H1 (cell line): ENCODE results near the gene BAD. TPM values are rescaled to one million over a fixed set of nuclear protein-coding genes. Genes with fewer than 3 reads are reported as not detected.

Source experiments
- CTCF ChIA-PET: fragments of 300-600 bp; sonication (Branson Sonifier 250); formaldehyde crosslinking; loops from one replicate; lab custom pipeline; 2021; ENCODE audit not compliant: partially characterized antibody; lab: Charles Lee
- POLR2A ChIA-PET: fragments of 300-600 bp; sonication (Branson Sonifier 250); formaldehyde crosslinking; loops from one replicate; lab custom pipeline; 2021; ENCODE audit warnings: inconsistent platforms; ENCODE audit not compliant: partially characterized antibody; lab: Charles Lee
- DNase-seq, 2 experiments: peaks; one replicate each; pipeline versions ENCODE4 v3.0.0 to v3.0.0-alpha.2; 2010 to 2022; ENCODE audit warnings: low spot score in 2 of 2, low read depth in 1 of 2, mixed read lengths in 1 of 2
- FAIRE-seq: peaks from 2 replicates; lab custom pipeline; 2011; peaks lifted over from hg19 to GRCh38; lab: Jason Lieb, UNC
- H2AFZ ChIP-seq: 2 replicates; pipeline ENCODE4 v1.8.1; 2012; ENCODE audit warnings: low read length, inconsistent platforms
- H2AK5ac ChIP-seq: 2 replicates; pipeline ENCODE4 v1.6.1; 2013; ENCODE audit warnings: low read depth, low read length
- H2BK120ac ChIP-seq: replicated peaks from 2 replicates; pipeline ENCODE3; 2013; ENCODE audit warnings: low read depth, low read length, inconsistent platforms
- H2BK12ac ChIP-seq: 2 replicates; pipeline ENCODE4 v1.6.1; 2013; ENCODE audit warnings: low read depth, low read length
- H2BK15ac ChIP-seq: 2 replicates; pipeline ENCODE4 v1.6.1; 2013; ENCODE audit warnings: low read length
- H2BK20ac ChIP-seq: 2 replicates; pipeline ENCODE4 v1.6.1; 2013; ENCODE audit warnings: low read length
- H2BK5ac ChIP-seq: 2 replicates; pipeline ENCODE4 v1.6.1; 2013; ENCODE audit warnings: low read depth, low read length
- H3K14ac ChIP-seq: 2 replicates; pipeline ENCODE4 v1.6.1; 2013; ENCODE audit warnings: inconsistent platforms; ENCODE audit not compliant: insufficient read length
- H3K18ac ChIP-seq: 2 replicates; pipeline ENCODE4 v1.6.1; 2013; ENCODE audit warnings: low read length; ENCODE audit errors: extremely low read depth
- H3K23ac ChIP-seq: 2 replicates; pipeline ENCODE4 v1.6.1; 2013; ENCODE audit warnings: inconsistent platforms; ENCODE audit not compliant: insufficient read length
- H3K23me2 ChIP-seq: 2 replicates; pipeline ENCODE4 v1.6.1; 2013; ENCODE audit warnings: low read depth, low read length
- H3K27ac ChIP-seq: 2 replicates; pipeline ENCODE4 v1.6.1; 2011; ENCODE audit warnings: low read depth, low read length, inconsistent platforms
- H3K27me3 ChIP-seq, 4 experiments: replicated peaks in 1 of 4; 1 replicate in 1 of 4; 2 replicates in 3 of 4; pipeline versions ENCODE4 v1.6.1 to v1.8.1; 2011 to 2013; ENCODE audit warnings: low read length in 3 of 4, mild to moderate bottlenecking in 3 of 4, inconsistent platforms in 2 of 4, mixed read lengths in 2 of 4, moderate library complexity in 1 of 4; ENCODE audit not compliant: control insufficient read depth in 3 of 4, insufficient read depth in 3 of 4; ENCODE audit errors: extremely low read depth in 1 of 4
- H3K36me3 ChIP-seq, 4 experiments: 2 replicates each; pipeline versions ENCODE4 v1.6.1 to v1.8.1; 2011 to 2013; ENCODE audit warnings: mild to moderate bottlenecking in 4 of 4, low read length in 3 of 4, moderate library complexity in 2 of 4, control low read depth in 1 of 4, inconsistent platforms in 1 of 4; ENCODE audit not compliant: insufficient read depth in 4 of 4, control insufficient read depth in 2 of 4
- H3K4ac ChIP-seq: replicated peaks from 2 replicates; pipeline ENCODE3; 2013; ENCODE audit warnings: low read length, low read depth, mixed read lengths, inconsistent platforms; ENCODE audit not compliant: insufficient read length
- H3K4me1 ChIP-seq, 4 experiments: replicated peaks in 1 of 4; 1 replicate in 1 of 4; 2 replicates in 3 of 4; pipeline versions ENCODE4 v1.6.1 to v1.8.1; 2011 to 2013; ENCODE audit warnings: low read length in 3 of 4, inconsistent platforms in 2 of 4, mixed read lengths in 1 of 4; ENCODE audit not compliant: insufficient read depth in 4 of 4, control insufficient read depth in 3 of 4
- H3K4me2 ChIP-seq, 2 experiments: 2 replicates each; pipeline versions ENCODE4 v1.6.1 to v1.8.1; 2011 to 2013; ENCODE audit warnings: low read depth in 2 of 2, low read length in 2 of 2, control low read depth in 1 of 2, inconsistent platforms in 1 of 2, mild to moderate bottlenecking in 1 of 2; ENCODE audit not compliant: insufficient read depth in 1 of 2
- H3K4me3 ChIP-seq, 4 experiments: fragments of 200-600, 300-600 bp in 1 of 4; sonication (generic), shearing (Covaris generic), sonication (Bioruptor Twin) in 1 of 4; 2 replicates each; pipeline versions ENCODE4 v1.5.1 to v1.8.1; 2011 to 2016; ENCODE audit warnings: low read length in 4 of 4, low read depth in 3 of 4, control low read depth in 2 of 4, inconsistent platforms in 2 of 4, mild to moderate bottlenecking in 2 of 4, mixed read lengths in 1 of 4, moderate library complexity in 1 of 4; ENCODE audit not compliant: insufficient read depth in 2 of 4; ENCODE audit errors: extremely low read depth in 1 of 4
- H3K56ac ChIP-seq: replicated peaks from 2 replicates; pipeline ENCODE3; 2013; ENCODE audit warnings: low read depth, mild to moderate bottlenecking, mixed read lengths, low read length, inconsistent platforms; ENCODE audit not compliant: insufficient read length
- H3K79me1 ChIP-seq: 2 replicates; pipeline ENCODE4 v1.6.1; 2013; ENCODE audit warnings: low read depth, low read length, control low read depth
- H3K79me2 ChIP-seq, 2 experiments: 2 replicates each; pipeline versions ENCODE4 v1.6.1 to v1.8.1; 2012 to 2013; ENCODE audit warnings: low read length in 2 of 2, mild to moderate bottlenecking in 2 of 2, inconsistent platforms in 1 of 2; ENCODE audit not compliant: insufficient read depth in 2 of 2, control insufficient read depth in 1 of 2
- H3K9ac ChIP-seq, 4 experiments: replicated peaks in 1 of 4; 1 replicate in 1 of 4; 2 replicates in 3 of 4; pipeline versions ENCODE4 v1.6.1 to v1.8.1; 2011 to 2013; ENCODE audit warnings: low read depth in 3 of 4, low read length in 3 of 4, control low read depth in 2 of 4, mild to moderate bottlenecking in 2 of 4, moderate library complexity in 2 of 4, inconsistent platforms in 1 of 4; ENCODE audit errors: extremely low read depth in 1 of 4
- H3K9me3 ChIP-seq, 2 experiments: 2 replicates each; pipeline versions ENCODE4 v1.6.1 to v1.8.1; 2012 to 2013; ENCODE audit warnings: mild to moderate bottlenecking in 2 of 2, moderate library complexity in 2 of 2, control low read depth in 1 of 2, inconsistent platforms in 1 of 2, low read depth in 1 of 2, low read length in 1 of 2, mixed read lengths in 1 of 2; ENCODE audit not compliant: insufficient read depth in 2 of 2
- H4K20me1 ChIP-seq, 2 experiments: replicated peaks in 1 of 2; 2 replicates each; pipeline versions ENCODE3 to v1.8.1; 2011 to 2013; ENCODE audit warnings: inconsistent platforms in 2 of 2, low read length in 2 of 2, mild to moderate bottlenecking in 1 of 2; ENCODE audit not compliant: insufficient read depth in 2 of 2, control insufficient read depth in 1 of 2
- H4K5ac ChIP-seq: 2 replicates; pipeline ENCODE4 v1.6.1; 2013; ENCODE audit warnings: low read length, low read depth, mixed read lengths, inconsistent platforms; ENCODE audit not compliant: insufficient read length
- H4K8ac ChIP-seq: 2 replicates; pipeline ENCODE4 v1.8.0; 2013; ENCODE audit warnings: mild to moderate bottlenecking, moderate library complexity, low read length, inconsistent platforms; ENCODE audit not compliant: insufficient read depth; ENCODE audit errors: extremely low read depth
- H4K91ac ChIP-seq: replicated peaks from 2 replicates; pipeline ENCODE3; 2013; ENCODE audit warnings: low read length, mixed read lengths, inconsistent platforms; ENCODE audit not compliant: insufficient read length
- CBX5 ChIP-seq: fragments of 300-800, 300-1000 bp; sonication (generic); IDR thresholded peaks from 2 replicates; pipeline ENCODE4 v1.7.1; 2016; ENCODE audit warnings: antibody characterized with exemption, low read length, low read depth
- CBX8 ChIP-seq: fragments of 300-800, 300-1000 bp; sonication (generic); IDR thresholded peaks from 2 replicates; pipeline ENCODE4 v1.7.1; 2016; ENCODE audit warnings: low read depth, low read length, borderline replicate concordance
- EZH2 ChIP-seq: fragments of 200-600 bp; sonication (generic); IDR thresholded peaks from 2 replicates; pipeline ENCODE4 v1.7.1; 2012; ENCODE audit warnings: low read depth, mild to moderate bottlenecking, moderate library complexity, low read length, inconsistent platforms; ENCODE audit not compliant: severe bottlenecking
- GABPA ChIP-seq: IDR thresholded peaks from 2 replicates; pipeline ENCODE4 v1.6.1; 2011; ENCODE audit warnings: mild to moderate bottlenecking, low read length, moderate library complexity, borderline replicate concordance; ENCODE audit not compliant: insufficient read depth
- GTF2F1 ChIP-seq: IDR thresholded peaks from 2 replicates; pipeline ENCODE4 v1.6.1; 2012; ENCODE audit warnings: low read depth, low read length, improper control_type of control experiment, borderline replicate concordance
- KDM4A ChIP-seq: IDR thresholded peaks from one replicate; pipeline ENCODE4 v1.7.1; 2012; ENCODE audit warnings: low read depth, mild to moderate bottlenecking, moderate library complexity, low read length, inconsistent platforms; ENCODE audit not compliant: severe bottlenecking
- NRF1 ChIP-seq: IDR thresholded peaks from 2 replicates; pipeline ENCODE4 v1.6.1; 2011; ENCODE audit warnings: mild to moderate bottlenecking, low read depth, low read length, improper control_type of control experiment
- SIRT6 ChIP-seq: IDR thresholded peaks from one replicate; pipeline ENCODE4 v1.7.1; 2012; ENCODE audit warnings: low read length, inconsistent platforms
- SIX5 ChIP-seq: IDR thresholded peaks from 2 replicates; pipeline ENCODE4 v1.6.1; 2011; ENCODE audit warnings: mild to moderate bottlenecking, low read depth, low read length
- SRF ChIP-seq: IDR thresholded peaks from 2 replicates; pipeline ENCODE4 v1.6.1; 2011; ENCODE audit warnings: mild to moderate bottlenecking, low read depth, low read length, moderate library complexity
- SUZ12 ChIP-seq: fragments of 200-600 bp; sonication (generic); IDR thresholded peaks from 2 replicates; pipeline ENCODE4 v1.6.1; 2012; ENCODE audit warnings: mild to moderate bottlenecking, inconsistent platforms, low read length, moderate library complexity, mixed read lengths
- YY1 ChIP-seq: IDR thresholded peaks from 2 replicates; pipeline ENCODE4 v1.6.1; 2011; ENCODE audit warnings: low read depth, mild to moderate bottlenecking, low read length
- WGBS, 2 experiments: shearing (Covaris generic) in 1 of 2; methylation state at CpG; one replicate each; pipeline versions ENCODE4 v1.1.6 to v1.1.7; 2013 to 2015; ENCODE audit warnings: low lambda C conversion rate in 2 of 2, mixed read lengths in 2 of 2, inconsistent platforms in 1 of 2, low coverage in 1 of 2, missing lambda C conversion rate in 1 of 2; ENCODE audit not compliant: insufficient replicate concordance in 2 of 2, insufficient coverage in 1 of 2, insufficient read length in 1 of 2; ENCODE audit errors: extremely low coverage in 1 of 2, missing lambda C conversion rate in 1 of 2; 5-methylcytosine and 5-hydroxymethylcytosine counted together
- polyA plus RNA-seq, 7 experiments: library from polyadenylated mRNA; depleted of rRNA in 3 of 7; stranded (reverse) in 5 of 7; unstranded in 2 of 7; fragments of >200 nt in 5 of 7; fragments of 200-250 nt in 2 of 7; gene quantifications; 1 replicate in 5 of 7; 2 replicates in 1 of 7; 4 replicates in 1 of 7; pipeline versions ENCODE4 v1.2.1 to v1.2.3, GENCODE V29; 2011 to 2013; ENCODE audit warnings: missing spikeins in 2 of 7, mixed read lengths in 2 of 7
- total RNA-seq: library from RNA; stranded (reverse); fragmentation: NEBNext Ultra II Directional; extraction: Animal tissue kit (Norgen Biotek cat#: 25700); gene quantifications from 2 replicates; pipeline ENCODE4 v1.2.1, GENCODE V29; 2021

The BAD gene
- total and polyA plus RNA-seq, 2 of the 8 experiments (the other 6 are each of a cell fraction or from before 2014, with no cell fraction given): 23.1 to 33.7 TPM

- H3K4ac ChIP-seq: no peak overlapping the region
- peak overlapping the region; percentile 59 to 66 for H3K4me2 ChIP-seq
- H3K18ac ChIP-seq: no peak overlapping the region
- H3K14ac ChIP-seq: no peak overlapping the region
- DNase-seq: peak in 1 of 2 experiments; percentile 69
- no peak overlapping the region for H3K23ac ChIP-seq
- H3K27ac ChIP-seq: no peak overlapping the region
- H2AK5ac ChIP-seq: no peak overlapping the region
- FAIRE-seq: no peak
- no peak overlapping the region for H4K5ac ChIP-seq
- POLR2A ChIA-PET: interaction anchor here (0.7 to 1.6 kb wide), 2 partner anchors 10 to 48 kb away, joined by 3 read pairs; partner anchors contain the start of gene PLCB3
- peak overlapping the region; percentile 75 for H4K8ac ChIP-seq
- peaks cover 3 to 27% (median 18%) of the 10 kb centered on the region in 4 experiments; a peak in 6 of 7 replicates for H3K4me1 ChIP-seq
- no peak overlapping the region for H2BK20ac ChIP-seq
- no peak overlapping the region for H2BK12ac ChIP-seq
- H3K79me1 ChIP-seq: no peaks in the 10 kb centered on the region
- no peak overlapping the region for H3K56ac ChIP-seq
- peak overlapping the region; percentile 4 to 49 (median 10); a peak in 6 of 8 replicates for H3K4me3 ChIP-seq
- H3K27me3 ChIP-seq: peaks cover 57 to 83% (median 70%) of the 10 kb centered on the region in 4 experiments
- no peak overlapping the region for H3K9ac ChIP-seq
- no peak overlapping the region for H2BK5ac ChIP-seq
- no peak overlapping the region for H2BK120ac ChIP-seq
- peaks cover 7% of the 10 kb centered on the region; the same call in 1 of the 2 replicates for H3K23me2 ChIP-seq
- no peak overlapping the region for H2BK15ac ChIP-seq
- no peak overlapping the region for H2AFZ ChIP-seq
- no peaks in the 10 kb centered on the region; a peak in 1 of 8 replicates for H3K36me3 ChIP-seq
- CTCF ChIA-PET: interaction anchor here (0.6 to 1.3 kb wide), 6 partner anchors 44 to 85 kb away, joined by 3 to 4 read pairs (median 4); no protein-coding TSS in a partner anchor
- no peak overlapping the region for H4K91ac ChIP-seq
- no peaks in the 10 kb centered on the region for H3K79me2 ChIP-seq
- WGBS, 2 experiments: 17% methylated on average over 17 of the region's 60 CpGs; no CpG with 5 or more reads in 1 of the 2 experiments
- H4K20me1 ChIP-seq: peaks cover 0 to 16% of the 10 kb centered on the region in 2 experiments
- H3K9me3 ChIP-seq: no peaks in the 10 kb centered on the region; a peak in 1 of 4 replicates
- TF ChIP-seq KDM4A (peak; percentile 29), CBX8 (no peak), GTF2F1 (no peak), SUZ12 (peak; percentile 96), CBX5 (no peak), YY1 (no peak), SIX5 (no peak), SIRT6 (no peak), SRF (no peak), GABPA (no peak), EZH2 (peak; percentile 98), NRF1 (no peak)
Observed at GRCh38 chr11:64298966-64299846, 14.7 kb upstream of the BAD start.
